H9 (cell line): Measurements from ENCODE around the gene SIRPD. TPM values are rescaled to one million over a fixed set of nuclear protein-coding genes. Genes with fewer than 3 reads are reported as not detected.

ENCODE experiments used
- DNase-seq: peaks from one replicate; pipeline ENCODE4 v3.0.0-alpha.2; 2017
- H2AFZ ChIP-seq: one replicate; pipeline ENCODE4 v1.6.1; 2013; ENCODE audit warnings: mild to moderate bottlenecking, low read length, control low read depth, moderate library complexity
- H2AK5ac ChIP-seq: 2 replicates; pipeline ENCODE4 v1.6.1; 2013; ENCODE audit warnings: low read length, control low read depth, mixed read lengths; ENCODE audit not compliant: insufficient read length
- H2BK120ac ChIP-seq: one replicate; pipeline ENCODE4 v1.6.1; 2013; ENCODE audit warnings: low read depth, mild to moderate bottlenecking, low read length, control low read depth, inconsistent platforms; ENCODE audit not compliant: poor library complexity, severe bottlenecking
- H2BK12ac ChIP-seq: 2 replicates; pipeline ENCODE4 v1.6.1; 2013; ENCODE audit warnings: low read length, control low read depth, mixed read lengths, low read depth; ENCODE audit not compliant: insufficient read length
- H2BK15ac ChIP-seq: 2 replicates; pipeline ENCODE4 v1.6.1; 2013; ENCODE audit warnings: low read depth, low read length, control low read depth
- H2BK20ac ChIP-seq: one replicate; pipeline ENCODE4 v1.6.1; 2013; ENCODE audit warnings: low read depth, mild to moderate bottlenecking, low read length, control low read depth, inconsistent platforms; ENCODE audit not compliant: poor library complexity, severe bottlenecking
- H2BK5ac ChIP-seq: 2 replicates; pipeline ENCODE4 v1.6.1; 2013; ENCODE audit warnings: low read length, control low read depth, mixed read lengths; ENCODE audit not compliant: insufficient read length
- H3K14ac ChIP-seq: 2 replicates; pipeline ENCODE4 v1.6.1; 2013; ENCODE audit warnings: low read length, control low read depth; ENCODE audit not compliant: insufficient read depth
- H3K18ac ChIP-seq: 2 replicates; pipeline ENCODE4 v1.6.1; 2013; ENCODE audit warnings: low read depth, mild to moderate bottlenecking, mixed read lengths, low read length, control low read depth; ENCODE audit not compliant: insufficient read length
- H3K23ac ChIP-seq: 2 replicates; pipeline ENCODE4 v1.6.1; 2013; ENCODE audit warnings: low read length, control low read depth, mixed read lengths, low read depth; ENCODE audit not compliant: insufficient read length
- H3K23me2 ChIP-seq: 2 replicates; pipeline ENCODE4 v1.6.1; 2013; ENCODE audit warnings: low read depth, mild to moderate bottlenecking, mixed read lengths, low read length, control low read depth; ENCODE audit not compliant: insufficient read length, poor library complexity, severe bottlenecking
- H3K27ac ChIP-seq: 2 replicates; pipeline ENCODE4 v1.5.1; 2013; ENCODE audit warnings: low read length, control low read depth, mixed read lengths, low read depth; ENCODE audit not compliant: insufficient read length
- H3K27me3 ChIP-seq: 2 replicates; pipeline ENCODE4 v1.6.1; 2013; ENCODE audit warnings: low read length, control low read depth, inconsistent platforms; ENCODE audit not compliant: insufficient read depth
- H3K4ac ChIP-seq: 2 replicates; pipeline ENCODE4 v1.6.1; 2013; ENCODE audit warnings: low read depth, mild to moderate bottlenecking, control low read depth, inconsistent platforms, low read length, moderate library complexity
- H3K4me1 ChIP-seq: 2 replicates; pipeline ENCODE4 v1.6.1; 2013; ENCODE audit warnings: low read length, control low read depth, inconsistent platforms; ENCODE audit not compliant: insufficient read depth
- H3K4me2 ChIP-seq: 2 replicates; pipeline ENCODE4 v1.6.1; 2013; ENCODE audit warnings: low read length, control low read depth, mixed read lengths; ENCODE audit not compliant: insufficient read length, insufficient read depth
- H3K56ac ChIP-seq: 2 replicates; pipeline ENCODE4 v1.6.1; 2013; ENCODE audit warnings: low read depth, mild to moderate bottlenecking, mixed read lengths, low read length, control low read depth; ENCODE audit not compliant: insufficient read length
- H3K79me1 ChIP-seq: 2 replicates; pipeline ENCODE4 v1.6.1; 2013; ENCODE audit warnings: low read depth, mild to moderate bottlenecking, moderate library complexity, low read length, control low read depth, inconsistent platforms; ENCODE audit not compliant: insufficient read depth, poor library complexity, severe bottlenecking
- H3K79me2 ChIP-seq: 2 replicates; pipeline ENCODE4 v1.6.1; 2013; ENCODE audit warnings: low read length, control low read depth, inconsistent platforms; ENCODE audit not compliant: insufficient read depth
- H3K9ac ChIP-seq: 2 replicates; pipeline ENCODE4 v1.6.1; 2013; ENCODE audit warnings: low read length, control low read depth, mixed read lengths; ENCODE audit not compliant: insufficient read length; ENCODE audit errors: extremely low read depth
- H3K9me3 ChIP-seq: one replicate; pipeline ENCODE4 v1.6.1; 2013; ENCODE audit warnings: low read depth, low read length, inconsistent platforms; ENCODE audit not compliant: control insufficient read depth
- H3T11ph ChIP-seq: one replicate; pipeline ENCODE4 v1.6.1; 2013; ENCODE audit warnings: mild to moderate bottlenecking, low read length, control low read depth, inconsistent platforms
- H4K20me1 ChIP-seq: one replicate; pipeline ENCODE4 v1.6.1; 2013; ENCODE audit not compliant: control insufficient read depth, insufficient read length, insufficient read depth
- H4K5ac ChIP-seq: 2 replicates; pipeline ENCODE4 v1.6.1; 2013; ENCODE audit warnings: low read depth, mild to moderate bottlenecking, mixed read lengths, low read length, control low read depth; ENCODE audit not compliant: insufficient read length
- H4K8ac ChIP-seq: replicated peaks from 2 replicates; pipeline ENCODE4 v1.6.1; 2013; ENCODE audit warnings: low read length, control low read depth, mixed read lengths, low read depth; ENCODE audit not compliant: insufficient read length
- H4K91ac ChIP-seq: 2 replicates; pipeline ENCODE4 v1.6.1; 2013; ENCODE audit warnings: low read depth, mild to moderate bottlenecking, moderate library complexity, mixed read lengths, low read length, control low read depth; ENCODE audit not compliant: insufficient read length
- H3K27ac Mint-ChIP-seq, 3 experiments: 2 replicates in 2 of 3; 3 replicates in 1 of 3; pipeline ENCODE4 v1.8.0; 2020 to 2021; ENCODE audit warnings: mixed read lengths in 3 of 3, mild to moderate bottlenecking in 1 of 3, moderate library complexity in 1 of 3
- H3K27me3 Mint-ChIP-seq: 2 replicates; pipeline ENCODE4 v1.8.0; 2021; ENCODE audit warnings: low read depth, mild to moderate bottlenecking, moderate library complexity, mixed read lengths
- H3K36me3 Mint-ChIP-seq, 3 experiments: 2 replicates in 2 of 3; 3 replicates in 1 of 3; pipeline ENCODE4 v1.8.0; 2020 to 2021; ENCODE audit warnings: low read depth in 3 of 3, mixed read lengths in 3 of 3; ENCODE audit not compliant: insufficient read depth in 1 of 3
- H3K4me1 Mint-ChIP-seq, 2 experiments: 2 replicates each; pipeline ENCODE4 v1.8.0; 2020; ENCODE audit warnings: mixed read lengths in 2 of 2
- H3K4me3 Mint-ChIP-seq, 2 experiments: 2 replicates in 1 of 2; 3 replicates in 1 of 2; pipeline ENCODE4 v1.8.0; 2020 to 2021; ENCODE audit warnings: mild to moderate bottlenecking in 2 of 2, mixed read lengths in 2 of 2, moderate library complexity in 1 of 2
- H3K9me3 Mint-ChIP-seq, 2 experiments: 2 replicates in 1 of 2; 3 replicates in 1 of 2; pipeline ENCODE4 v1.8.0; 2020; ENCODE audit warnings: mild to moderate bottlenecking in 2 of 2, mixed read lengths in 2 of 2, moderate library complexity in 1 of 2
- WGBS: extraction: QIAGEN DNeasy Blood & Tissue Kit; methylation state at CpG from one replicate; pipeline ENCODE4 v1.1.7; 2013; ENCODE audit warnings: missing lambda C conversion rate, low lambda C conversion rate, mixed read lengths; ENCODE audit not compliant: insufficient read length; ENCODE audit errors: extremely low coverage; 5-methylcytosine and 5-hydroxymethylcytosine counted together
- total RNA-seq: library from RNA; stranded (reverse); gene quantifications from 2 replicates; pipeline ENCODE4 v1.2.1, GENCODE V29; 2021
- TF ChIP-seq, protein P1 (sequence below): fragments of 200-600 bp; sonication (generic); conservative IDR thresholded peaks from 3 replicates; pipeline ENCODE4 v1.8.0; 2021; ENCODE audit warnings: antibody characterized with exemption, mild to moderate bottlenecking

The SIRPD gene
- total RNA-seq, 1 experiment from 2014 or later, result not detected

GRCh38 chr20:1489325-1489724, 68.2 kb downstream of the SIRPD start:
- Histone ChIP-seq H3K79me2 (no peaks in the 10 kb centered on the region), H3K79me1 (no peaks in the 10 kb centered on the region), H3K27ac (no peak overlapping the region), H4K5ac (no peak overlapping the region), H2BK20ac (no peak overlapping the region), H3T11ph (no peak overlapping the region), H3K18ac (no peak overlapping the region), H3K27me3 (no peaks in the 10 kb centered on the region), H3K4me2 (no peak overlapping the region), H2BK12ac (no peak overlapping the region), H2AK5ac (no peak overlapping the region), H2BK120ac (no peak overlapping the region), H3K23ac (no peak overlapping the region), H4K8ac (no peak overlapping the region), H2AFZ (no peak overlapping the region), H3K4me1 (no peaks in the 10 kb centered on the region), H3K56ac (no peak overlapping the region), H3K14ac (no peak overlapping the region), H3K23me2 (no peaks in the 10 kb centered on the region), H3K9me3 (no peaks in the 10 kb centered on the region), H3K9ac (no peak overlapping the region), H3K4ac (no peak overlapping the region), H4K20me1 (no peaks in the 10 kb centered on the region), H2BK5ac (no peak overlapping the region), H2BK15ac (no peak overlapping the region), H4K91ac (no peak overlapping the region)
- Mint-ChIP-seq H3K36me3 (no peaks in the 10 kb centered on the region), H3K4me3 (no peak overlapping the region), H3K9me3 (no peaks in the 10 kb centered on the region), H3K27ac (no peak overlapping the region), H3K27me3 (peaks cover 46% of the 10 kb centered on the region), H3K4me1 (no peaks in the 10 kb centered on the region)
- TF ChIP-seq, protein P1, sequence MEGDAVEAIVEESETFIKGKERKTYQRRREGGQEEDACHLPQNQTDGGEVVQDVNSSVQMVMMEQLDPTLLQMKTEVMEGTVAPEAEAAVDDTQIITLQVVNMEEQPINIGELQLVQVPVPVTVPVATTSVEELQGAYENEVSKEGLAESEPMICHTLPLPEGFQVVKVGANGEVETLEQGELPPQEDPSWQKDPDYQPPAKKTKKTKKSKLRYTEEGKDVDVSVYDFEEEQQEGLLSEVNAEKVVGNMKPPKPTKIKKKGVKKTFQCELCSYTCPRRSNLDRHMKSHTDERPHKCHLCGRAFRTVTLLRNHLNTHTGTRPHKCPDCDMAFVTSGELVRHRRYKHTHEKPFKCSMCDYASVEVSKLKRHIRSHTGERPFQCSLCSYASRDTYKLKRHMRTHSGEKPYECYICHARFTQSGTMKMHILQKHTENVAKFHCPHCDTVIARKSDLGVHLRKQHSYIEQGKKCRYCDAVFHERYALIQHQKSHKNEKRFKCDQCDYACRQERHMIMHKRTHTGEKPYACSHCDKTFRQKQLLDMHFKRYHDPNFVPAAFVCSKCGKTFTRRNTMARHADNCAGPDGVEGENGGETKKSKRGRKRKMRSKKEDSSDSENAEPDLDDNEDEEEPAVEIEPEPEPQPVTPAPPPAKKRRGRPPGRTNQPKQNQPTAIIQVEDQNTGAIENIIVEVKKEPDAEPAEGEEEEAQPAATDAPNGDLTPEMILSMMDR, result no peak
- DNase-seq, result no peak
- WGBS, result no CpG with 5 or more reads among the region's 2 CpGs
